DOHH2 (cell line): ENCODE results near the gene TMTC3.

Experiments
- H3F3A ChIP-seq: fragments of 200-600 bp; sonication (generic), shearing (Covaris generic); 2 replicates; pipeline ENCODE4 v1.6.0; 2016; ENCODE audit warnings: antibody characterized with exemption, mild to moderate bottlenecking; ENCODE audit not compliant: control insufficient read depth, insufficient read depth
- H3K27ac ChIP-seq: fragments of 200-600 bp; sonication (generic); 2 replicates; pipeline ENCODE4 v1.5.1; 2014; ENCODE audit warnings: low read depth, mild to moderate bottlenecking, low read length, moderate library complexity
- H3K27me3 ChIP-seq: fragments of 200-600 bp; sonication (generic); 2 replicates; pipeline ENCODE4 v1.6.1; 2014; ENCODE audit warnings: mild to moderate bottlenecking, low read length, mixed read lengths; ENCODE audit not compliant: control insufficient read depth
- H3K36me3 ChIP-seq: fragments of 200-600 bp; sonication (generic); 2 replicates; pipeline ENCODE4 v1.6.1; 2014; ENCODE audit warnings: mild to moderate bottlenecking, low read length, moderate library complexity, mixed read lengths; ENCODE audit not compliant: control insufficient read depth
- H3K4me1 ChIP-seq: fragments of 200-600 bp; sonication (generic); 2 replicates; pipeline ENCODE4 v1.6.1; 2014; ENCODE audit warnings: mild to moderate bottlenecking, low read length, mixed read lengths; ENCODE audit not compliant: control insufficient read depth
- H3K4me2 ChIP-seq: fragments of 200-600 bp; sonication (generic); 2 replicates; pipeline ENCODE4 v1.6.0; 2014; ENCODE audit warnings: mild to moderate bottlenecking, low read length, moderate library complexity
- H3K4me3 ChIP-seq: fragments of 200-600 bp; sonication (generic); 2 replicates; pipeline ENCODE4 v1.5.1; 2014; ENCODE audit warnings: mild to moderate bottlenecking, low read length, mixed read lengths
- H3K79me2 ChIP-seq: fragments of 200-600 bp; sonication (generic); 2 replicates; pipeline ENCODE4 v1.6.1; 2014; ENCODE audit warnings: mild to moderate bottlenecking, low read length, mixed read lengths; ENCODE audit not compliant: control insufficient read depth
- H3K9me2 ChIP-seq: fragments of 200-600 bp; sonication (generic); replicated peaks from 2 replicates; pipeline ENCODE4 v1.6.1; 2014; ENCODE audit warnings: mild to moderate bottlenecking, low read length, mixed read lengths; ENCODE audit not compliant: control insufficient read depth
- H3K9me3 ChIP-seq: fragments of 200-600 bp; sonication (generic); 2 replicates; pipeline ENCODE4 v1.6.1; 2014; ENCODE audit warnings: antibody characterized with exemption, low read length, mixed read lengths; ENCODE audit not compliant: control insufficient read depth, insufficient read depth
- H4K20me1 ChIP-seq: fragments of 200-600 bp; sonication (generic); 2 replicates; pipeline ENCODE4 v1.6.0; 2014; ENCODE audit warnings: low read depth, mild to moderate bottlenecking, antibody characterized with exemption, low read length, moderate library complexity; ENCODE audit not compliant: control insufficient read depth, insufficient read depth
- EZH2phosphoT487 ChIP-seq: fragments of 200-600 bp; sonication (generic); IDR thresholded peaks from 2 replicates; pipeline ENCODE4 v1.6.1; 2017; ENCODE audit warnings: borderline replicate concordance, mild to moderate bottlenecking, antibody characterized with exemption, low read length, moderate library complexity, mixed read lengths
- TF ChIP-seq, protein P1 (sequence below): fragments of 200-600 bp; sonication (generic); IDR thresholded peaks from one replicate; pipeline ENCODE4 v1.5.1; 2014; ENCODE audit warnings: antibody characterized with exemption, mild to moderate bottlenecking, low read depth, low read length; ENCODE audit not compliant: poor library complexity, severe bottlenecking

Gene TMTC3

DNA sequence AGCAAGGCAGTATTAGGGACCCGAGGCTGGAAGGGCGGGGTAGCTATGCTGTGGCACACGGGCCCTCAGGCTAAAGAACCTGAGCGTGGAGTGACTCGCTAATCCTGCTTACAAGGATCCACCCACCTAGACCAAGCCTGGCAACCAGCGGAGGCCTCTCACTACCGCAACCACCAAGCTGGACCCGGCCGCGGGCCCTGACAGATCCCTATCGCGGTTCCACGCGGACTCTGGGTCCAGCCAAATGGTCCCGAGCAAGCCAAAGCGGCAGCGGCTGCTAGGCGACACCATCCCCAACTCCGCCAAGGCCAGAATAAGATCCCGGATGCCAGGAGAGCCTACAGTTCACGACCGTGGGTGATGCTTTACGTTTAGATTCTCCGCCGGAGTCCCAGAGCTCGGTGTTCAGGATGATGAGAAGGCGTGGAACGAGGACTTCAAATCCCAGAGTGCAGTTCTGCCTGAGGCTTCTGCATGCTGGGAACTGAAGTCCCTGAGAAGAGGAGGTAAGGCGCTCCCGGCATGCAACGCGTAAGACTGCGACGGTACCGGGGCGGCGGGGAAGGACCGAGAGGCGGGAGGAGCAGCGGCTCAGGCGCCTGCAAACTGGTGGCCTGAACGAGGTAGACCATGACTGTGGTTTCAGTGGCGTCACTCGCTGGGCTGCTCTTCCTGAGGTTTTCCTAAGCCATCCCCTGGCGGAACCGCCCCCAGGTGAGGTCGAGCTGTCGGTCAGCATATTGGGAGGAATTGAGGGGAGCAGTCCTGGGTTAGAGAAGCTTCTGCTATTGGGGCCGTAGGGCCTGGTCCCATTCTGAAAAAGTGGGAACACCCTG, at the start of gene TMTC3, which contains the start of gene CEP290:
TSS of gene TMTC3 (plus strand) at position 534 of the 836 bp plus-strand sequence. CDS start 6,009 bp downstream, outside the sequence.
TSS of gene CEP290 (minus strand) at position 315 of the 836 bp plus-strand sequence. CDS start 781 bp downstream, outside the sequence.
- Histone ChIP-seq H3K27me3 (no peaks in the 10 kb centered on the region), H3K79me2 (peaks cover 46% of the 10 kb centered on the region), H4K20me1 (no peaks in the 10 kb centered on the region; the same call in 1 of the 2 replicates), H3K9me3 (no peaks in the 10 kb centered on the region), H3K9me2 (no peaks in the 10 kb centered on the region), H3K36me3 (peaks cover 20% of the 10 kb centered on the region), H3K27ac (no peak within 1 kb of the TSS), H3F3A (no peaks in the 10 kb centered on the region), H3K4me3 (peak within 1 kb of the TSS; percentile 77), H3K4me1 (peaks cover 30% of the 10 kb centered on the region), H3K4me2 (peak within 1 kb of the TSS; percentile 78)
- TF ChIP-seq EZH2phosphoT487 = no peak
- TF ChIP-seq, protein P1, sequence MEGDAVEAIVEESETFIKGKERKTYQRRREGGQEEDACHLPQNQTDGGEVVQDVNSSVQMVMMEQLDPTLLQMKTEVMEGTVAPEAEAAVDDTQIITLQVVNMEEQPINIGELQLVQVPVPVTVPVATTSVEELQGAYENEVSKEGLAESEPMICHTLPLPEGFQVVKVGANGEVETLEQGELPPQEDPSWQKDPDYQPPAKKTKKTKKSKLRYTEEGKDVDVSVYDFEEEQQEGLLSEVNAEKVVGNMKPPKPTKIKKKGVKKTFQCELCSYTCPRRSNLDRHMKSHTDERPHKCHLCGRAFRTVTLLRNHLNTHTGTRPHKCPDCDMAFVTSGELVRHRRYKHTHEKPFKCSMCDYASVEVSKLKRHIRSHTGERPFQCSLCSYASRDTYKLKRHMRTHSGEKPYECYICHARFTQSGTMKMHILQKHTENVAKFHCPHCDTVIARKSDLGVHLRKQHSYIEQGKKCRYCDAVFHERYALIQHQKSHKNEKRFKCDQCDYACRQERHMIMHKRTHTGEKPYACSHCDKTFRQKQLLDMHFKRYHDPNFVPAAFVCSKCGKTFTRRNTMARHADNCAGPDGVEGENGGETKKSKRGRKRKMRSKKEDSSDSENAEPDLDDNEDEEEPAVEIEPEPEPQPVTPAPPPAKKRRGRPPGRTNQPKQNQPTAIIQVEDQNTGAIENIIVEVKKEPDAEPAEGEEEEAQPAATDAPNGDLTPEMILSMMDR = no peak

DNA sequence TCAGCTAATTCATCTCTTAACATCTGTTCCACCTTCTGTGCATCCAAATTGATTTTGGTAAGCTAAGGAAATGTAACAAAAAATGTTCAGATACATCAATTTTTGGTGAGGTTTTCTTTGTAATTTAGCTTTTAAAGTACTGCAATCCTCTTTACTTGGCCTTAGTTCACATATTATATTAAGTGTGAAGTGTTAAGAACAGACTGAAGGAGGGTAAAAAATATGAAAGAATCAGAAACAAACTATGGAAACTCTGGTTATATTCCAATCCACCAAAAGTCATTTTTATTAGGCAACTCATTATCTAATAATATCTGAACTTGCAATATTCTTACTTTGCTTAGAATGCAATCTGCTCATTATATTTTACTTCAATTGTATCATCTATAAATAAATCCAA, 49.3 kb upstream of the TMTC3 start:
- TF ChIP-seq EZH2phosphoT487 = no peak
- TF ChIP-seq, protein P1 = no peak
- no peaks in the 10 kb centered on the region for H3K27me3 ChIP-seq
- H3K4me2 ChIP-seq = no peak overlapping the region
- H3K79me2 ChIP-seq = no peaks in the 10 kb centered on the region
- peaks cover 18% of the 10 kb centered on the region for H3K36me3 ChIP-seq
- H3K4me3 ChIP-seq = no peak overlapping the region
- H3K27ac ChIP-seq = no peak overlapping the region
- H3F3A ChIP-seq = no peaks in the 10 kb centered on the region
- H3K9me3 ChIP-seq = no peaks in the 10 kb centered on the region
- H4K20me1 ChIP-seq = no peaks in the 10 kb centered on the region
- H3K4me1 ChIP-seq = no peaks in the 10 kb centered on the region
- no peaks in the 10 kb centered on the region for H3K9me2 ChIP-seq

DNA sequence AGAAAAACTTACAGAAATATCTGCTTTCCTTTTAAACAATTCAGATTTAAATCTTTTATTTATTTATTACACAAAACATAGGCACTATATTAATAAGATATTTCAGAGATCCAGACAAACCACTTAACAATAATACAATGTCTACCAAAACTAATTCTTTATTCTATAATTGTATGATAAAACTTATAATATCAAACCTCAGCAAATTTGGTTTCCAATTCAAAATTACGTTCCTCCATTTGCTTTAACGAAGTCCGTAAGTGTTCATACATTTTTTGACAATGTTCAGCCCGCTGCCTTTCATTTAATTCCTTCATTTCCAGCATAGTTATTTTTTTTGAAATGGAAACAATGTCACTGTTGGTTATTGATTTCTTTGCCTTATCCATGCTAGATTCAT, 48.5 kb upstream of the TMTC3 start:
- no peak overlapping the region for H3K4me3 ChIP-seq
- no peaks in the 10 kb centered on the region for H4K20me1 ChIP-seq
- no peaks in the 10 kb centered on the region for H3K27me3 ChIP-seq
- H3K9me2 ChIP-seq = no peaks in the 10 kb centered on the region
- TF ChIP-seq, protein P1 = no peak
- TF ChIP-seq EZH2phosphoT487 = no peak
- no peaks in the 10 kb centered on the region for H3K9me3 ChIP-seq
- no peak overlapping the region for H3K27ac ChIP-seq
- H3K4me1 ChIP-seq = no peaks in the 10 kb centered on the region
- H3K36me3 ChIP-seq = peaks cover 15% of the 10 kb centered on the region
- H3K79me2 ChIP-seq = no peaks in the 10 kb centered on the region
- no peak overlapping the region for H3K4me2 ChIP-seq
- H3F3A ChIP-seq = no peaks in the 10 kb centered on the region
